ENCODE results near the gene EVI5L.

EVI5L gene

GRCh38 chr19:7903244-7904073 lies 73.4 kb downstream of the EVI5L start, which contains the start of gene MAP2K7:
MAP2K7 (plus strand) TSS chr19:7903877; CDS start chr19:7903945, 68 bp downstream.
- peak; percentile 98 for DNase-seq

GRCh38 chr19:7904074-7905020 lies 74.3 kb downstream of the EVI5L start:
- no peak for DNase-seq

GRCh38 chr19:7905268-7905667 lies 75.2 kb downstream of the EVI5L start:
- no peak for DNase-seq

GRCh38 chr19:7905859-7906258 lies 75.8 kb downstream of the EVI5L start:
- no peak for DNase-seq

DNA sequence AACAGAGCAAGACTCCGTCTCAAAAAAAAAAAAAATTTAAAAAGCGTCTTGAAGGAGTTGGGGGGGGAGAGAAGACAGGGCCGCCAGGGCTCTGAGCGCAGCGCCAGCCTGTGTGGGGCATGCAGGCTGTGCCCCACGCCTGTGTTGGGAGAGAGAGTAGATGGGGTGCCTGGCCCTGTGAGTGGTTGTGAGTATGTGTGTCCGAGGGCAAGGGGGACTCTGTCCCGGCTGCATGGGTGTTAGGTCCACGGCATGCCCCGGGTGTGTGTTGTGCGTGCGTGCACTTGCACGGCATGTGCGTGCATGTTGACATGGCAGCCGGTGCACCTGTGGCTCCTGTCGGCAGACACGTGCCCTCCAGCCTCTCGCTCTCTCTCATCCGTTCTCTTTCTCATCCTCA lies 77.1 kb downstream of the EVI5L start:
- no peak for DNase-seq

DNA sequence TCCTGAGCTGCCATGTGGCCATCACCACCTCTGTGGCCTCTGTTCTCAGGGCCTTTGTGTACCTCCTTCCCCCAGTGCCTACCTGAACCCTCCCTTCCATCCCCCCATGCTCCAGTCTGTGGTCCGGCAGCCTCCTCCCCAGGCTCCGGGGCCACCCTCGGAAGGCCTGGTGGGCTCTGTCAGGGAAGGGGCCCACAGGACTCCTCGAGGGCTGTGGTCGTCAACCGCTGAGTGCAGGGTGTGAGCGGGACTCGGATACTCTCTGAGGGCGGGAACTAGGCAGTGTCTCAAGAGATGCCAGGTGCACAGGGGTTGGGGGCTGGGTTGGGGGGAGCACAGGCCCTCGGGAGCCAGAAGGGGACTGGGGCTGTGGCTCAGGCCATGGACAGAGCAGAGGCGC lies 77.5 kb downstream of the EVI5L start:
- no peak for DNase-seq

GRCh38 chr19:7908078-7908699 lies 78.2 kb downstream of the EVI5L start:
- DNase-seq: no peak

DNA sequence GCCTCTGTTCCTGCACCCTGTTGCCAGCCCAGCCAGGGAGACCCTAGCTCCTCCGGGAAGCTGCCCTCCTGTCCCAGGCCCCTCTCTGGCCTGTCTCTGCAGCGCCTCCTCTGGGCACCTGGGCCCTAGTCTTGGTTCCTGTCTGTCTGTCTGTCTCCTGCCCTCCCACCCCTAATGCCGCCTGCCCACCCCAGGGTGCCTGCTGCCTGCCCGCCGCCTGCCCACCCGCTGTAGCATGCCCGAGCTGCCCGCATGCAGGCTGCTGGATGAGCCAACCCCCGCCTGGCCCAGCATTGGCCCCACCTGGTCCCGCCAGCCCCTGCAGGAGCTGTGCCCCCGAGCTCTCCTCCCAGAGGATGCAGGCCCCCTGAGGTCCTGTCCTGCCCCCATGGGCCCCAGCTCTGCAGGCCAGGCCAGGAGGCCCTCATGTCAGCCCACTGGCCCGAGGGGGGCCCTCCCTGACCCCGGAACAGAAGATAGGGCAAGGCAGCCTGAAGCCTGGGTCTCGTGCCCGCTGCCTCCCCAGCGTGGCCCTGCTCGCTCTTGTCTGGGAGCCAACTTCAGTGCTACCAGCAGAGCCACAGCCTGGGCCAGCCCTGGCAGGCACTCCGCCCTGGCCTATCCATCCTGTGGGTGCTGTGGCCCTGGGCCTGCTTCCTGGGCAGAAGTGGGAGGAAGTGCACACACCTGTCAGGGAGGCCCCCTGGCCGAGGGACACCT lies 78.9 kb downstream of the EVI5L start:
- DNase-seq: no peak

DNA sequence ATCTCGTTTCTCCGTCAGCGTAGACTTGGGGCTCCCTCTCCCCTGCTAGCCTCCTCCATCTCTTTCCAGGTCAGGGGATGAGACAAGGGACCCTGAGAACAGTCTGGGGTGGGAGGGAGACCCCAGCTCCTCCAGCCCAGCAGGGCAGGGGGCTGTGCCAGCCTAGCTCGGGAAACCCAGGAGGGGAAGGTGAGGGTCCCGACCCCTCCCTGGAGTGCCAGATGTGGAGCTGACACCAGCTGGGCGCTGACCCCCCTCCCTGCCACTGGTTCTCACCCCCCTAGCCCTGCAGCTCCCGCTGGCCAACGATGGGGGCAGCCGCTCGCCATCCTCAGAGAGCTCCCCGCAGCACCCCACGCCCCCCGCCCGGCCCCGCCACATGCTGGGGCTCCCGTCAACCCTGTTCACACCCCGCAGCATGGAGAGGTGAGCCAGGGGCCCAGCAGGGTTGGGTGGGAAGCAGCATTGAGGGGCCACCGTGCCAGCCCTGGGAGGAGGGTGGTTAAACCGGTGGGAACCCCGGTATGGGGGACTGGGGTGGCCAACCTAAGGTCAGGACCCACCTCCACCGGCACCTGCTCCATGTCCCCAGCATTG lies 79.6 kb downstream of the EVI5L start:
- DNase-seq: no peak

DNA sequence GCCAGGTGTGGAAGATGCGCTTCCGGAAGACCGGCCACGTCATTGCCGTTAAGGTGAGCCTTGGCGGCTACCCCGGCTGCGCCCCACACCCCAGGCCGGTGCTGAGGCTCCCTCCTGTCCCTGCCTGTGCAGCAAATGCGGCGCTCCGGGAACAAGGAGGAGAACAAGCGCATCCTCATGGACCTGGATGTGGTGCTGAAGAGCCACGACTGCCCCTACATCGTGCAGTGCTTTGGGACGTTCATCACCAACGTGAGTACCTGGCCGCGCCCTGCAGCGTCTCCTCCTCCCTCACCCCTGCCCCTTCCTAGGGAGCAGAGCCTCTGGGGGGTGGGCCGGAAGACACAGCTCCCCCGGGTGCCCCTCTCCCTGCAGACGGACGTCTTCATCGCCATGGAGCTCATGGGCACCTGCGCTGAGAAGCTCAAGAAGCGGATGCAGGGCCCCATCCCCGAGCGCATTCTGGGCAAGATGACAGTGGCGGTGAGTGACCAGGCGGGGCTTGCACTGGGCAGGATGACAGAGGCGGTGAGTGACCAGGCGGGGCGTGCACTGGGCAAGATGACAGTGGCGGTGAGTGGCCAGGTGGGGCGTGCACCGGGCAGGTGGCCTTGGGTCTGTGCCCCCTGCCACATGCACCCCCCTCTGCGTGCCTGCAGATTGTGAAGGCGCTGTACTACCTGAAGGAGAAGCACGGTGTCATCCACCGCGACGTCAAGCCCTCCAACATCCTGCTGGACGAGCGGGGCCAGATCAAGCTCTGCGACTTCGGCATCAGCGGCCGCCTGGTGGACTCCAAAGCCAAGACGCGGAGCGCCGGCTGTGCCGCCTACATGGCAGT lies 80.5 kb downstream of the EVI5L start:
- DNase-seq: no peak

DNA sequence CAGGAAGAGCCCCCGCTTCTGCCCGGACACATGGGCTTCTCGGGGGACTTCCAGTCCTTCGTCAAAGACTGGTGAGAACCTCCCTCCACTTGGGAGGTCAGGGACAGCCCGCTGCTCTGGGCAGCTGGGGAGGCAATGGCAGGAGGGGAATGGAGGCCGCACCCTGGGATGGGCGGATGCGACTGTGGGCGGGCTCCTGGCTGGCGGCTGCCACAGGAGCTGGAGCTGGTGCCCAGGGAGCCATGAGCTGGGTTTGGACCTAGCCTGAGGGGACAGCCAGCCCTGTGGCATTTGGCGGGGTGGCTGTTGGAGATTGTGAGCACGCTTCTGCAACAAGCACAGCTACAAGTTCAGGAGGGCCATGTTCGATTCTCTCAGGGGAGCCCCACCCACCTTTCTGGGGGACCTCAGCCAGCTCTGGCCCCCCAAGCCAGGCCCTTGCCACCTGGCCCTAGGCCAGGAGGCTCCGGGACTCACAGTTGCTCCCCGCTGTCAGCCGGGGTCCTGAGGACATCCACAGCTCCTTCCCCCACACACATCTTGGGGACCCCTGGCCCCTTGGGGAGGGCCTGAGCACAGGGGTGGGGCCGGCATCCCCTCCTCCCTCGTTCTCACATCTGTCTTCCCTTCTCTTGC lies 81.6 kb downstream of the EVI5L start:
- DNase-seq: no peak

- DNase-seq: no peak
Observed at GRCh38 chr19:7912144-7912696, 82.2 kb downstream of the EVI5L start.

- no peak for DNase-seq
Observed at GRCh38 chr19:7912697-7913564, 82.9 kb downstream of the EVI5L start.

DNA sequence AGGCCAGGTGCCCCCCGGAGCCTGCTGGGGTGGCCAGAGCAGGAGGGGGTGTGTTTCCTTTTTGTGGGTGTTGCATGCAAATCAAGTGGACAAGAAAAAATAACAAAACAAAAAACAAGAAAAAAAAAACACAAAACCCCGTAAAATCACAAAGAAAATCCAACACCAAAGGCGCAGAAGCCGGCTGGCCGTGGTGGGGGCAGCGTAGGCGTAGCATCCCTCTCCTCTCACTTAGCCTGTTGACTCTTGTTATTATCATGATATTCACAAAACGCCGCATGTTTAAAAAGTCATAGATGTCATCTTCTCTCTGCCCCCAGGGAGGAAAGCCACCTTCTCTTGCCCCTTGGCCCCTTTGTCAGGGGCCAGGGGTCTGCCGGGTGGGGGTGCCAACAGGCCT lies 83.6 kb downstream of the EVI5L start:
- DNase-seq: no peak

DNA sequence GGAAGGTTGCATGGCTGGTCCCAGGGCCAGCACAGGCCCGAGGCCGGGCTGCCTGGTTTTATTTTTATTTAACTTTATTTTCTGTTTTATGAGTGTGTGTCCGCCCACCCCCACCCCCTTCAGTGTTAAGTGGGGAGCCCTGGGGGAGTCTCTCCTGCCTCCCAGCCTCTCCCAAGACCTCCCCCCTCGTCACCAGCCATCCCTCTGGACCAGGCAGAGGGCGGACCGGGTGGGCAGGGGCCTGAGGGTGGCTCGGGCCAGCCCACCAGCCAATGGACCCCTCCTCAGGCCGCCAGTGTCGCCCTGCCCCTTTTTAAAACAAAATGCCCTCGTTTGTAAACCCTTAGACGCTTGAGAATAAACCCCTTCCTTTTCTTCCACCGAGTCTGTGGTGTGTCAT lies 84.1 kb downstream of the EVI5L start:
- no peak for DNase-seq

Data from NCI-H1694 (cell line).